GM12873 (cell line): ENCODE data around the gene PTPRN2.

Source experiments
- TF ChIP-seq, protein P1 (sequence below): IDR thresholded peaks from 2 replicates; pipeline ENCODE4 v1.5.1; 2012; ENCODE audit warnings: low read depth, mild to moderate bottlenecking, moderate library complexity, low read length, control low read depth; ENCODE audit not compliant: insufficient read depth; ENCODE audit errors: missing control alignments

PTPRN2 gene

DNA sequence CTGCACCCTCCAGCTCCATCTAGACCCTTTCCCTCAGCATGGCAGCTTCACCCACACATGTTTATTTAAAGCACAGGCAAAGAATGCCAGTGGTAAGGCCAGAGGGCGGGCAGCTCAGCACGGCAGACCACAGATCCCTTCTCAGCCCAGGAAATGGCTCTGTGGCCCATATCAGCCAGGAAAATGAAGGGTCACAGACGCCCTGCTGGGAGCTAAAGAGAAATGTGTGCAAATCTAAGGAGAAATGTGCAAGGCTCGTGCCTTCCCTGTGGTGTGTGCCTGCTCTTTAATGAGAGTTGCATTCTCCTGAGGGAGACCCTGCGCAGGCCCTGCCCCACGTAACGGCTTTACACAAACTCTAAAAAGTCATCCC lies 23.0 kb downstream of the PTPRN2 start:
- TF ChIP-seq, protein P1, sequence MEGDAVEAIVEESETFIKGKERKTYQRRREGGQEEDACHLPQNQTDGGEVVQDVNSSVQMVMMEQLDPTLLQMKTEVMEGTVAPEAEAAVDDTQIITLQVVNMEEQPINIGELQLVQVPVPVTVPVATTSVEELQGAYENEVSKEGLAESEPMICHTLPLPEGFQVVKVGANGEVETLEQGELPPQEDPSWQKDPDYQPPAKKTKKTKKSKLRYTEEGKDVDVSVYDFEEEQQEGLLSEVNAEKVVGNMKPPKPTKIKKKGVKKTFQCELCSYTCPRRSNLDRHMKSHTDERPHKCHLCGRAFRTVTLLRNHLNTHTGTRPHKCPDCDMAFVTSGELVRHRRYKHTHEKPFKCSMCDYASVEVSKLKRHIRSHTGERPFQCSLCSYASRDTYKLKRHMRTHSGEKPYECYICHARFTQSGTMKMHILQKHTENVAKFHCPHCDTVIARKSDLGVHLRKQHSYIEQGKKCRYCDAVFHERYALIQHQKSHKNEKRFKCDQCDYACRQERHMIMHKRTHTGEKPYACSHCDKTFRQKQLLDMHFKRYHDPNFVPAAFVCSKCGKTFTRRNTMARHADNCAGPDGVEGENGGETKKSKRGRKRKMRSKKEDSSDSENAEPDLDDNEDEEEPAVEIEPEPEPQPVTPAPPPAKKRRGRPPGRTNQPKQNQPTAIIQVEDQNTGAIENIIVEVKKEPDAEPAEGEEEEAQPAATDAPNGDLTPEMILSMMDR = no peak

DNA sequence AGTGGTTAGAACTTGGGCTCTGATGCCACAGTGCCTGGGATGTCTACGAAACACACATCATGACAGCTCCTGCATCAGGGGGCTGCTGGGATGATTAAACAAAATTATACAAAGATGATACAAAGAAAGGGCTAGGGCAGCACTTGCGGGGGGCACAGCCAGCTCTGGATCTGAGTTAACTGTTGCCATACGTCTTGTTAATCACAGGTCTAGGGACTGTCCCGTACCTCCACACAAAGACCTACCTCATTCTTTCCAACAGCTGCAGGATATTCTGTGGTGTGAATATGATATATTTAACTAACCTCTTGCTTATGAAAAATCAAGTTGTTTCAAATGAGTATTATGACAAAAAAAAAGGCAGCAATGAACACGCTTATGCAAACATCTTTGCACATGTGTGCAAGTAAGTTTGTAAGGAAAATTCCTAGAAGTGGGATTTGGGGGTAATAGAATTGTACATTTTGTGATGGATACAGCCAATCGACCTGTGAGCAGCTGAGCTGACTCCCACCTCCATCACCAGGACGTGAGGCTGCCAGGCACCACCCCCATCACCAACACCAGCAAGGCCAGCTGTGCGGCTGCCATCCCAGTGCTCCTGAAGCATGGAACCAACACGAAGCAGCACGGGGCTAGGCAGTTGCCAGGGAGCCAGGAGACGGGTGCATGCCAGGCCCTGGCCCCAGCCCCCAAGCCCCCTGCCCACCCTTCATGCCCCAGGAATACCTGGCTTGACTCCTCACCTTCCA lies 23.5 kb downstream of the PTPRN2 start:
- TF ChIP-seq, protein P1 = no peak

GRCh38 chr7:158563051-158563450 lies 24.6 kb downstream of the PTPRN2 start:
- TF ChIP-seq, protein P1 = no peak

DNA sequence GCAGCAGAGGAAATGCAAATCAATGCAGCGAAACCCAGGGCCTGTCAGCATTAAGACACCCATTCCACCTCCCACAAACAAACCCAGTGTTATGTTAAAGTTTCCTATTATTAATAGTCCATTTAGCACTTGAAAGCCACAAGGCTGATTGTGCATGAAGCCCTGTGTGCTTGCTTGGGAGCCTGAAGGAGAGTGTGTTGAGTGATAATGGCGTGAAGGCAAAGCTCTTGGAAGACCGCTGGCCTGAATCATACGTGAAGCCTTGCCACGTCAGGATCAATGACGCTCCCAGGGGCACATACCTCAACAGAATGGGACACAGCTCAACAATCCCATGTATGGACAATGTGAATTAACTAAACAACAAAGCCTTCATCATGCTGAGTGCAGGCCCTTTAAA lies 25.1 kb downstream of the PTPRN2 start:
- TF ChIP-seq, protein P1 = no peak

GRCh38 chr7:158561659-158562058 lies 26.0 kb downstream of the PTPRN2 start:
- TF ChIP-seq, protein P1 = no peak

DNA sequence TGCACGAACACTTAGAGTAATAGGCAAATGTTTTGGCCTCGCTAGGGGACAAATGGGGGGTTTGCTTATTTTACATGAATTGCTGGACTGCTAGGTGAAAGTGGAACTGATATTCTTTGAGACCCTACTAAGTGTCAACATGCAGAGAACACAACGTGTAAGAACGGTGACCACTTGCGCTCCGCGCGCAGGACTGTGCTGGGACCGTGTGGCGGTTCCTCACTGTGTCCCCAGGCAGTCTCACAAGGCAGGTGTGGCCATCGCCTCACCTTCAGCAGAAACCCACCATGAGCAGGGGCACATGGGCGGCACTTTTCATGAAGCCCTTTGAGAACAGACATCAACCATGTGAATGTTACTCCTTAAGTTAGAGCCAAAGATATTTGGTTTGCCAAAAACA lies 27.2 kb downstream of the PTPRN2 start:
- TF ChIP-seq, protein P1 = no peak

DNA sequence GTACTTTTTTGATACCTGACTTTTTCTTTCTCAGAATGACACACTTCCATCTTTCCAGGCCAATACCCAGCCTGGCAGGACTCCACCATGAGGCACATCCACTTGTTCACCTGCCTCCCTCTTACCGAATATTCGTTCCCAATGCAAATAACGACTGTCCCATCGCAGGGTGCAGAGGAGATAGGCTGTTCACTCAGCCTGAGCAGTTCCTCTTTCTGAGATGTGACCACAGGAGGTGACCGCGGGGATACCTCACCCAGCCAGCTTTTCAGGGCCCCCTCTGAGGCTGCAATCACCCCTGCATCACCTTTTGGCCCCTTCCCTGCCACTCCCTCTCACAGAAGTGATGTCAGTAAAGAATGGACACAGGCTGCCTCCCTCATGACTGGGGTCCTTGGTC lies 28.3 kb downstream of the PTPRN2 start:
- TF ChIP-seq, protein P1 = no peak
